HCT116 (cell line): ENCODE data around the gene RTL1. TPM values are rescaled to one million over a fixed set of nuclear protein-coding genes. Genes with fewer than 3 reads are reported as not detected.

Source experiments
- ATAC-seq: fragments of 200-7000 bp; cut with Tn5 transposase; 2 replicates; pipeline ENCODE4 v1.9.1; 2020; ENCODE audit warnings: mild to moderate bottlenecking, moderate library complexity
- BruUV-seq: library from RNA; stranded (reverse); fragments of 400-500 nt; replicated peaks from 2 replicates; lab custom pipeline; 2021; lab: Mats Ljungman, UMichigan
- CTCF ChIA-PET: fragments of 300-600 bp; sonication (Branson Sonifier 250); formaldehyde crosslinking; loops from one replicate; lab custom pipeline; 2021; ENCODE audit warnings: antibody characterized with exemption; lab: Charles Lee
- POLR2A ChIA-PET: fragments of 300-600, 350-600 bp; sonication (Branson Sonifier 250); formaldehyde crosslinking; loops from one replicate; lab custom pipeline; 2021; ENCODE audit warnings: antibody characterized with exemption; lab: Charles Lee
- RAD21 ChIA-PET, 2 experiments: fragments of 300-600 bp; sonication (Branson Sonifier 250); formaldehyde crosslinking; loops; one replicate each; lab custom pipeline; 2023; ENCODE audit warnings: low total read pairs in 2 of 2; ENCODE audit not compliant: uncharacterized antibody in 2 of 2, unreplicated experiment in 2 of 2, low non-redundant PET in 1 of 2; lab: Charles Lee
- DNase-seq: peaks from one replicate; pipeline ENCODE4 v3.0.0-alpha.2; 2010; ENCODE audit warnings: low read depth, low spot score
- H2AFZ ChIP-seq: fragments of 200-600 bp; shearing (Covaris generic), sonication (generic); 2 replicates; pipeline ENCODE4 v1.6.1; 2017; ENCODE audit warnings: low read depth, mixed run types, mixed read lengths, antibody characterized with exemption, low read length; ENCODE audit not compliant: poor library complexity, severe bottlenecking
- H3K27ac ChIP-seq: 2 replicates; pipeline ENCODE4 v1.5.1; 2012; ENCODE audit warnings: low read depth, low read length
- H3K27me3 ChIP-seq: fragments of 200-600 bp; sonication (generic); 2 replicates; pipeline ENCODE4 v1.6.1; 2016; ENCODE audit warnings: mixed run types, low read length, mixed read lengths; ENCODE audit not compliant: insufficient read depth
- H3K36me3 ChIP-seq, 2 experiments: fragments of 200-500 bp in 1 of 2; fragments of 200-600 bp in 1 of 2; sonication (Bioruptor generic) in 1 of 2; sonication (generic) in 1 of 2; 2 replicates each; pipeline versions ENCODE4 v1.5.1 to v1.6.1; 2014 to 2016; ENCODE audit warnings: low read length in 2 of 2, inconsistent platforms in 1 of 2, mixed read lengths in 1 of 2, mixed run types in 1 of 2; ENCODE audit not compliant: insufficient read depth in 2 of 2, control insufficient read depth in 1 of 2
- H3K4me1 ChIP-seq, 2 experiments: fragments of 200-600 bp in 1 of 2; sonication (generic) in 1 of 2; 2 replicates each; pipeline versions ENCODE4 v1.5.1 to v1.6.1; 2012 to 2017; ENCODE audit warnings: low read length in 2 of 2, inconsistent platforms in 1 of 2, mild to moderate bottlenecking in 1 of 2, mixed read lengths in 1 of 2, mixed run types in 1 of 2, moderate library complexity in 1 of 2; ENCODE audit not compliant: insufficient read depth in 2 of 2, control insufficient read depth in 1 of 2
- H3K4me2 ChIP-seq: fragments of 200-600 bp; sonication (generic); 2 replicates; pipeline ENCODE4 v1.6.1; 2017; ENCODE audit warnings: mixed run types, low read length, mixed read lengths
- H3K4me3 ChIP-seq, 2 experiments: fragments of 200-600 bp in 1 of 2; sonication (generic) in 1 of 2; replicated peaks in 1 of 2; 2 replicates each; pipeline ENCODE4 v1.5.1; 2011 to 2016; ENCODE audit warnings: low read length in 2 of 2, control low read depth in 1 of 2, low read depth in 1 of 2, mild to moderate bottlenecking in 1 of 2, mixed read lengths in 1 of 2, mixed run types in 1 of 2
- H3K79me2 ChIP-seq: fragments of 200-600 bp; sonication (generic); 2 replicates; pipeline ENCODE4 v1.6.1; 2017; ENCODE audit warnings: mild to moderate bottlenecking, mixed run types, low read length, moderate library complexity, mixed read lengths; ENCODE audit not compliant: insufficient read depth
- H3K9ac ChIP-seq: fragments of 200-600 bp; sonication (generic); 2 replicates; pipeline ENCODE4 v1.6.1; 2016; ENCODE audit warnings: low read length, mixed read lengths
- H3K9me2 ChIP-seq: fragments of 200-600 bp; sonication (generic), shearing (Covaris generic); 2 replicates; pipeline ENCODE4 v1.6.1; 2017; ENCODE audit warnings: mixed run types, mild to moderate bottlenecking, moderate library complexity; ENCODE audit not compliant: insufficient read depth
- H3K9me3 ChIP-seq, 2 experiments: fragments of 200-500 bp in 1 of 2; fragments of 200-600 bp in 1 of 2; sonication (Bioruptor generic) in 1 of 2; sonication (generic) in 1 of 2; 2 replicates each; pipeline ENCODE4 v1.6.1; 2014 to 2017; ENCODE audit warnings: low read length in 2 of 2, mixed read lengths in 2 of 2, inconsistent platforms in 1 of 2, low read depth in 1 of 2, mild to moderate bottlenecking in 1 of 2, mixed run types in 1 of 2, moderate library complexity in 1 of 2; ENCODE audit not compliant: control insufficient read depth in 1 of 2, insufficient read depth in 1 of 2
- H4K20me1 ChIP-seq: fragments of 200-600 bp; sonication (generic), shearing (Covaris generic); 2 replicates; pipeline ENCODE4 v1.6.1; 2017; ENCODE audit warnings: mixed run types, mild to moderate bottlenecking, moderate library complexity; ENCODE audit not compliant: insufficient read depth
- ATF3 ChIP-seq: IDR thresholded peaks from 2 replicates; pipeline ENCODE4 v1.6.1; 2012
- CBX3 ChIP-seq: IDR thresholded peaks from 2 replicates; pipeline ENCODE4 v1.6.1; 2012; ENCODE audit warnings: low read depth
- CEBPB ChIP-seq: IDR thresholded peaks from 2 replicates; pipeline ENCODE4 v1.6.1; 2012; ENCODE audit warnings: low read depth
- CTCF ChIP-seq, 3 experiments: fragments of 200-600 bp in 1 of 3; sonication (generic) in 1 of 3; IDR thresholded peaks in 2 of 3; conservative IDR thresholded peaks in 1 of 3; 2 replicates each; pipeline ENCODE4 v1.5.1; 2012 to 2017; ENCODE audit warnings: low read depth in 2 of 3, low read length in 2 of 3, antibody characterized with exemption in 1 of 3, borderline replicate concordance in 1 of 3, control low read depth in 1 of 3, mild to moderate bottlenecking in 1 of 3, mixed read lengths in 1 of 3, mixed run types in 1 of 3, moderate library complexity in 1 of 3; ENCODE audit not compliant: insufficient read depth in 1 of 3
- EGR1 ChIP-seq: IDR thresholded peaks from 2 replicates; pipeline ENCODE4 v1.6.1; 2012; ENCODE audit warnings: low read depth
- EZH2phosphoT487 ChIP-seq: fragments of 200-600 bp; IDR thresholded peaks from 2 replicates; pipeline ENCODE4 v1.6.1; 2018; ENCODE audit warnings: antibody characterized with exemption, borderline replicate concordance
- FOSL1 ChIP-seq: IDR thresholded peaks from 2 replicates; pipeline ENCODE4 v1.6.1; 2012; ENCODE audit warnings: low read depth
- JUND ChIP-seq: IDR thresholded peaks from 2 replicates; pipeline ENCODE4 v1.6.1; 2012
- POLR2A ChIP-seq: IDR thresholded peaks from 2 replicates; pipeline ENCODE4 v1.7.0; 2011; ENCODE audit warnings: borderline replicate concordance; ENCODE audit not compliant: insufficient read depth, insufficient read length; ENCODE audit errors: extremely low read depth
- POLR2AphosphoS5 ChIP-seq: IDR thresholded peaks from 2 replicates; pipeline ENCODE4 v1.6.1; 2011; ENCODE audit warnings: mild to moderate bottlenecking, low read depth, low read length, moderate library complexity
- RAD21 ChIP-seq: IDR thresholded peaks from 2 replicates; pipeline ENCODE4 v1.6.1; 2012; ENCODE audit warnings: low read depth, mild to moderate bottlenecking
- SIN3A ChIP-seq: IDR thresholded peaks from 2 replicates; pipeline ENCODE4 v1.6.1; 2012; ENCODE audit warnings: low read depth
- SP1 ChIP-seq: IDR thresholded peaks from 2 replicates; pipeline ENCODE4 v1.6.1; 2012; ENCODE audit warnings: low read depth
- TCF7L2 ChIP-seq: IDR thresholded peaks from 2 replicates; pipeline ENCODE4 v1.7.0; 2011; ENCODE audit warnings: borderline replicate concordance, inconsistent platforms; ENCODE audit not compliant: insufficient read depth, insufficient read length; ENCODE audit errors: extremely low read depth
- YY1 ChIP-seq: IDR thresholded peaks from 2 replicates; pipeline ENCODE4 v1.6.1; 2011; ENCODE audit warnings: low read length, low read depth, moderate library complexity, mild to moderate bottlenecking; ENCODE audit not compliant: insufficient replicate concordance; ENCODE audit errors: extremely low read depth
- ZBTB33 ChIP-seq: IDR thresholded peaks from 2 replicates; pipeline ENCODE4 v1.6.1; 2011; ENCODE audit warnings: mild to moderate bottlenecking, low read length, moderate library complexity; ENCODE audit not compliant: insufficient replicate concordance; ENCODE audit errors: extremely low read depth
- intact Hi-C: fragments of 100-400 bp; cut with micrococcal nuclease; formaldehyde crosslinking; loops from 2 replicates; pipeline ENCODE4 v1.10.0; 2022
- total RNA-seq: library from RNA; stranded (reverse); gene quantifications from one replicate; pipeline ENCODE4 v1.2.1, GENCODE V29; 2021; ENCODE audit not compliant: unreplicated experiment

RTL1 gene
- total RNA-seq, 1 experiment from 2014 or later, result not detected

- RAD21 ChIA-PET, result no interaction called here
- Histone ChIP-seq H3K9ac (no peak overlapping the region), H3K9me2 (no peaks in the 10 kb centered on the region), H4K20me1 (no peaks in the 10 kb centered on the region), H3K9me3 (no peaks in the 10 kb centered on the region), H3K27ac (no peak overlapping the region), H3K79me2 (no peaks in the 10 kb centered on the region), H3K36me3 (no peaks in the 10 kb centered on the region), H3K27me3 (no peaks in the 10 kb centered on the region), H3K4me2 (no peak overlapping the region), H2AFZ (no peak overlapping the region), H3K4me1 (no peaks in the 10 kb centered on the region), H3K4me3 (no peak overlapping the region)
- BruUV-seq, result no TSS peak
- DNase-seq (no peak), ATAC-seq (no peak)
- POLR2A ChIA-PET, result no interaction called here
- intact Hi-C loops, result no loop called here
- TF ChIP-seq EGR1 (no peak), RAD21 (no peak), SIN3A (no peak), YY1 (no peak), SP1 (no peak), POLR2A (no peak), POLR2AphosphoS5 (no peak), CBX3 (no peak), TCF7L2 (no peak), JUND (no peak), FOSL1 (no peak)
- CTCF ChIA-PET, result no interaction called here
Measured at GRCh38 chr14:100834082-100834793, 69.3 kb downstream of the RTL1 start.

- Histone ChIP-seq H3K27me3 (no peaks in the 10 kb centered on the region), H3K9me2 (no peaks in the 10 kb centered on the region), H3K36me3 (no peaks in the 10 kb centered on the region), H3K27ac (no peak overlapping the region), H3K4me3 (no peak overlapping the region), H3K4me2 (no peak overlapping the region), H2AFZ (no peak overlapping the region), H3K9me3 (no peaks in the 10 kb centered on the region; a peak in 1 of 4 replicates), H3K4me1 (no peaks in the 10 kb centered on the region), H3K79me2 (no peaks in the 10 kb centered on the region), H3K9ac (no peak overlapping the region), H4K20me1 (no peaks in the 10 kb centered on the region)
- ATAC-seq (no peak), DNase-seq (no peak)
- POLR2A ChIA-PET, result no interaction called here
- no TSS peak for BruUV-seq
- intact Hi-C loops, result no loop called here
- CTCF ChIA-PET, result no interaction called here
- RAD21 ChIA-PET, result no interaction called here
- no peak for TF ChIP-seq EZH2phosphoT487
- TF ChIP-seq CEBPB, result no peak
- TF ChIP-seq CTCF (IDR thresholded peaks at IDR 0.05 in 2 of 3, conservative IDR thresholded peaks at IDR 0.05 in 1 of 3; ENCODE audit: borderline replicate concordance in 1 of 3, insufficient read depth in 1 of 3, low read depth in 2 of 3, low read length in 2 of 3), result no peak
- TF ChIP-seq ATF3, result no peak
- no peak for TF ChIP-seq SP1
- no peak for TF ChIP-seq ZBTB33
Measured at GRCh38 chr14:100832311-100832960, 71.1 kb downstream of the RTL1 start.
